C4-2B (cell line): ENCODE results near the gene MROH2A.

Source experiments
- ZFX ChIP-seq: fragments of 450-650 bp; IDR thresholded peaks from 2 replicates; pipeline ENCODE4 v1.6.1; 2017
- TF ChIP-seq, protein P1 (sequence below): fragments of 450-650 bp; conservative IDR thresholded peaks from 2 replicates; pipeline ENCODE4 v1.5.1; 2017; ENCODE audit warnings: mild to moderate bottlenecking

DNA sequence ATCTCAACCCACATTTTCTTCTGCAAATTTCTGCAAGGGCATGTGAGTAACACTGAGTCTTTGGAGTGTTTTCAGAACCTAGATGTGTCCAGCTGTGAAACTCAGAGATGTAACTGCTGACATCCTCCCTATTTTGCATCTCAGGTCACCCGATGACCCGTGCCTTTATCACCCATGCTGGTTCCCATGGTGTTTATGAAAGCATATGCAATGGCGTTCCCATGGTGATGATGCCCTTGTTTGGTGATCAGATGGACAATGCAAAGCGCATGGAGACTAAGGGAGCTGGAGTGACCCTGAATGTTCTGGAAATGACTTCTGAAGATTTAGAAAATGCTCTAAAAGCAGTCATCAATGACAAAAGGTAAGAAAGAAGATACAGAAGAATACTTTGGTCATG lies 10.1 kb upstream of the MROH2A start:
- TF ChIP-seq, protein P1, sequence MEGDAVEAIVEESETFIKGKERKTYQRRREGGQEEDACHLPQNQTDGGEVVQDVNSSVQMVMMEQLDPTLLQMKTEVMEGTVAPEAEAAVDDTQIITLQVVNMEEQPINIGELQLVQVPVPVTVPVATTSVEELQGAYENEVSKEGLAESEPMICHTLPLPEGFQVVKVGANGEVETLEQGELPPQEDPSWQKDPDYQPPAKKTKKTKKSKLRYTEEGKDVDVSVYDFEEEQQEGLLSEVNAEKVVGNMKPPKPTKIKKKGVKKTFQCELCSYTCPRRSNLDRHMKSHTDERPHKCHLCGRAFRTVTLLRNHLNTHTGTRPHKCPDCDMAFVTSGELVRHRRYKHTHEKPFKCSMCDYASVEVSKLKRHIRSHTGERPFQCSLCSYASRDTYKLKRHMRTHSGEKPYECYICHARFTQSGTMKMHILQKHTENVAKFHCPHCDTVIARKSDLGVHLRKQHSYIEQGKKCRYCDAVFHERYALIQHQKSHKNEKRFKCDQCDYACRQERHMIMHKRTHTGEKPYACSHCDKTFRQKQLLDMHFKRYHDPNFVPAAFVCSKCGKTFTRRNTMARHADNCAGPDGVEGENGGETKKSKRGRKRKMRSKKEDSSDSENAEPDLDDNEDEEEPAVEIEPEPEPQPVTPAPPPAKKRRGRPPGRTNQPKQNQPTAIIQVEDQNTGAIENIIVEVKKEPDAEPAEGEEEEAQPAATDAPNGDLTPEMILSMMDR: no peak
- TF ChIP-seq ZFX: no peak
